SK-N-SH (cell line): Measurements from ENCODE around the gene TCEA3. TPM values are rescaled to one million over a fixed set of nuclear protein-coding genes. Genes with fewer than 3 reads are reported as not detected.

Source experiments
- CTCF ChIA-PET: fragments of 300-600, 350-600 bp; formaldehyde crosslinking; extraction: SDS; loops from one replicate; lab custom pipeline; 2021; lab: Yijun Ruan, JAX
- POLR2A ChIA-PET: fragments of 350-600 bp; sonication (Branson Sonifier 250); formaldehyde crosslinking; extraction: SDS; loops from one replicate; lab custom pipeline; 2020; ENCODE audit warnings: antibody characterized with exemption, inconsistent platforms; lab: Yijun Ruan, JAX
- DNase-seq: peaks from one replicate; pipeline ENCODE4 v3.0.0; 2012
- H2AFZ ChIP-seq: fragments of 200-600 bp; sonication (generic); 2 replicates; pipeline ENCODE4 v1.8.1; 2016; ENCODE audit warnings: antibody characterized with exemption, mild to moderate bottlenecking, low read depth
- H3F3A ChIP-seq: fragments of 200-600 bp; sonication (generic); replicated peaks from 2 replicates; pipeline ENCODE3; 2016; ENCODE audit warnings: antibody characterized with exemption, mild to moderate bottlenecking; ENCODE audit not compliant: insufficient read depth
- H3K27ac ChIP-seq, 2 experiments: fragments of 200-500 bp in 1 of 2; fragments of 200-600 bp in 1 of 2; sonication (Bioruptor generic) in 1 of 2; sonication (generic), shearing (Covaris generic) in 1 of 2; 2 replicates each; pipeline versions ENCODE4 v1.5.1 to v1.6.1; 2014 to 2016; ENCODE audit warnings: low read depth in 2 of 2, inconsistent platforms in 1 of 2, low read length in 1 of 2, mild to moderate bottlenecking in 1 of 2, mixed read lengths in 1 of 2
- H3K27me3 ChIP-seq: fragments of 200-600 bp; sonication (generic), shearing (Covaris generic); 2 replicates; pipeline ENCODE4 v1.6.1; 2016; ENCODE audit warnings: mixed run types; ENCODE audit not compliant: insufficient read depth
- H3K36me3 ChIP-seq, 2 experiments: fragments of 200-500 bp in 1 of 2; fragments of 200-600 bp in 1 of 2; sonication (Bioruptor generic) in 1 of 2; sonication (generic) in 1 of 2; replicated peaks in 1 of 2; 2 replicates each; pipeline versions ENCODE3 to v1.5.1; 2014 to 2016; ENCODE audit warnings: low read length in 1 of 2, mild to moderate bottlenecking in 1 of 2; ENCODE audit not compliant: insufficient read depth in 2 of 2, control insufficient read depth in 1 of 2
- H3K4me1 ChIP-seq, 2 experiments: fragments of 200-500 bp in 1 of 2; fragments of 200-600 bp in 1 of 2; sonication (Bioruptor generic) in 1 of 2; sonication (generic), shearing (Covaris generic) in 1 of 2; 2 replicates each; pipeline versions ENCODE4 v1.5.1 to v1.6.1; 2014 to 2016; ENCODE audit warnings: low read depth in 1 of 2, low read length in 1 of 2, mixed run types in 1 of 2; ENCODE audit not compliant: insufficient read depth in 2 of 2, control insufficient read depth in 1 of 2
- H3K4me2 ChIP-seq: fragments of 200-600 bp; sonication (generic), shearing (Covaris generic); 2 replicates; pipeline ENCODE4 v1.6.1; 2017; ENCODE audit warnings: mixed run types
- H3K4me3 ChIP-seq, 2 experiments: fragments of 200-500 bp in 1 of 2; fragments of 200-600 bp in 1 of 2; sonication (Bioruptor generic) in 1 of 2; sonication (generic), shearing (Covaris generic) in 1 of 2; 2 replicates each; pipeline versions ENCODE4 v1.5.1 to v1.8.1; 2014 to 2016; ENCODE audit warnings: low read depth in 2 of 2, inconsistent platforms in 1 of 2, low read length in 1 of 2, mild to moderate bottlenecking in 1 of 2, mixed read lengths in 1 of 2, moderate library complexity in 1 of 2
- H3K79me2 ChIP-seq: fragments of 200-600 bp; sonication (generic); 2 replicates; pipeline ENCODE4 v1.8.1; 2017; ENCODE audit warnings: mild to moderate bottlenecking; ENCODE audit not compliant: insufficient read depth
- H3K9ac ChIP-seq: fragments of 200-600 bp; sonication (generic); 2 replicates; pipeline ENCODE4 v1.6.1; 2017; ENCODE audit warnings: mixed run types
- H3K9me2 ChIP-seq: fragments of 200-600 bp; sonication (generic); 2 replicates; pipeline ENCODE4 v1.6.1; 2017; ENCODE audit warnings: mixed run types
- H3K9me3 ChIP-seq: fragments of 200-600 bp; sonication (generic); 2 replicates; pipeline ENCODE4 v1.6.1; 2017; ENCODE audit warnings: mixed run types, mild to moderate bottlenecking, moderate library complexity
- H4K20me1 ChIP-seq: fragments of 200-600 bp; sonication (generic); 2 replicates; pipeline ENCODE4 v1.6.1; 2017; ENCODE audit warnings: mild to moderate bottlenecking, mixed run types; ENCODE audit not compliant: insufficient read depth
- CHD2 ChIP-seq: fragments of 150-350 bp; IDR thresholded peaks from 2 replicates; pipeline ENCODE4 v1.6.1; 2018; ENCODE audit warnings: low read length; ENCODE audit not compliant: partially characterized antibody
- EP300 ChIP-seq, 2 experiments: IDR thresholded peaks; 2 replicates each; pipeline versions ENCODE4 v1.4.0 to v1.6.1; 2012; ENCODE audit warnings: borderline replicate concordance in 1 of 2, low read depth in 1 of 2, low read length in 1 of 2
- EZH2phosphoT487 ChIP-seq: fragments of 200-600 bp; sonication (generic); IDR thresholded peaks from 2 replicates; pipeline ENCODE4 v1.6.1; 2017; ENCODE audit warnings: low read depth, mixed run types, mild to moderate bottlenecking, antibody characterized with exemption, moderate library complexity, borderline replicate concordance
- FOXM1 ChIP-seq: IDR thresholded peaks from 2 replicates; pipeline ENCODE4 v1.4.0; 2012; ENCODE audit warnings: low read depth, mild to moderate bottlenecking
- IRF3 ChIP-seq: fragments of 150-350 bp; IDR thresholded peaks from 2 replicates; pipeline ENCODE4 v1.6.1; 2016; ENCODE audit warnings: mild to moderate bottlenecking, low read depth, low read length
- NFIC ChIP-seq: IDR thresholded peaks from 2 replicates; pipeline ENCODE4 v1.4.0; 2012; ENCODE audit warnings: borderline replicate concordance
- REST ChIP-seq: IDR thresholded peaks from 2 replicates; pipeline ENCODE4 v1.6.1; 2012; ENCODE audit warnings: mild to moderate bottlenecking, low read depth, low read length, moderate library complexity
- TAF1 ChIP-seq: IDR thresholded peaks from 2 replicates; pipeline ENCODE4 v1.6.1; 2012; ENCODE audit warnings: low read depth, mild to moderate bottlenecking, low read length, moderate library complexity, borderline replicate concordance
- TCF12 ChIP-seq: IDR thresholded peaks from 2 replicates; pipeline ENCODE4 v1.4.0; 2012
- USF1 ChIP-seq: IDR thresholded peaks from 2 replicates; pipeline ENCODE4 v1.4.0; 2012; ENCODE audit warnings: low read depth, borderline replicate concordance
- WGBS: methylation state at CpG from one replicate; pipeline ENCODE4 v1.1.6; 2017; ENCODE audit warnings: low lambda C conversion rate; 5-methylcytosine and 5-hydroxymethylcytosine counted together
- polyA plus RNA-seq, 3 experiments: library from polyadenylated mRNA; depleted of rRNA; stranded (reverse); fragments of >200 nt; gene quantifications; 2 replicates each; pipeline ENCODE4 v1.2.3, GENCODE V29; 2012

Gene TCEA3
- polyA plus RNA-seq, 1 of the 3 experiments (the other 2 are of a cell fraction), result 1.1 TPM

DNA sequence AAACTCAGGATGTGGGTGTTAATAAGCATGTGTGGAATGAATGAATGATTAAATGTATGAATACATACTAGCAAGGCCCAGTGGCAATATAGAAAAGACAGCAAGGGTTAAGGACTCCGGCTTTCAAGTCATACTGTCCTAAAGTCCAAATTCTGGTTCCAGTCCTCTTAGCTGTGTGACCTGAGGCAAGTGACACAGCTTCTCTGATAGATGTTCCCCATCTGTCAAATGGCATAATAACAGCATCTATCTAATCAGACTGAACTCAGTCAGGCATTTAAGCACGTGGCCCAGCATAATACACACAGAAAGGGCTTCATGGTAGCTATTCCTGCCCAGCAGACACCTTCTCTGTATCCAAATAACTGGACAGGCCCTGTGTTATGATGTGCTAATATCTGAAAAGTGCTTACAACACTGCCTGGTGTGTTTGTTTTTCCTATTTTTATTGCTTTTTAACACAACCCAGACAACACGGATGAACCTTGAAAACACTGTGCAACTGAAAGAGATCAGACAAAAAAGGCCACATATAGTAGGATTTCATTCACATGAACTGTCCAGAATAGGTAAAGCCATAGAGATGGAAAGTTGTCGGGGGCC, 47.0 kb upstream of the TCEA3 start:
- TF ChIP-seq REST (no peak), USF1 (no peak), CHD2 (no peak), IRF3 (no peak), TAF1 (no peak), EP300 (IDR thresholded peaks at IDR 0.05; ENCODE audit: borderline replicate concordance in 1 of 2, low read depth in 1 of 2, low read length in 1 of 2) (no peak), NFIC (no peak), FOXM1 (no peak), TCF12 (no peak), EZH2phosphoT487 (no peak)
- TF ChIP-seq, all 33 proteins: peak for 0
- Histone ChIP-seq H3K4me3 (no peak overlapping the region), H3K9me3 (no peaks in the 10 kb centered on the region), H3K27me3 (no peaks in the 10 kb centered on the region), H3K36me3 (no peaks in the 10 kb centered on the region), H3K79me2 (peaks cover 40% of the 10 kb centered on the region), H3K27ac (no peak overlapping the region), H4K20me1 (peaks cover 47% of the 10 kb centered on the region), H2AFZ (no peak overlapping the region), H3K9me2 (no peaks in the 10 kb centered on the region), H3F3A (peaks cover 18% of the 10 kb centered on the region), H3K9ac (no peak overlapping the region), H3K4me1 (peaks cover 6 to 9% of the 10 kb centered on the region in 2 experiments; a peak in 1 of 4 replicates), H3K4me2 (no peak overlapping the region)
- DNase-seq, result no peak
- 84% methylated on average over 4 of the region's 4 CpGs for WGBS
- POLR2A ChIA-PET, result no interaction called here
- CTCF ChIA-PET, result interaction anchor here (1.0 kb wide), 2 partner anchors 12 to 25 kb away, joined by 3 read pairs; partner anchors contain the start of gene ASAP3
